GM12865 (cell line): ENCODE results near the gene LDLRAD3.

ENCODE experiments used
- DNase-seq: peaks from one replicate; pipeline ENCODE4 v3.0.0; 2010; ENCODE audit warnings: low read depth
- H3K4me3 ChIP-seq: 2 replicates; pipeline ENCODE4 v1.5.1; 2011; ENCODE audit warnings: mild to moderate bottlenecking, low read depth, low read length, control low read depth
- TF ChIP-seq, protein P1 (sequence below): IDR thresholded peaks from 2 replicates; pipeline ENCODE4 v1.5.1; 2011; ENCODE audit warnings: low read length, control low read depth, low read depth, inconsistent platforms; ENCODE audit not compliant: insufficient read depth; ENCODE audit errors: missing control alignments

The LDLRAD3 gene

DNA sequence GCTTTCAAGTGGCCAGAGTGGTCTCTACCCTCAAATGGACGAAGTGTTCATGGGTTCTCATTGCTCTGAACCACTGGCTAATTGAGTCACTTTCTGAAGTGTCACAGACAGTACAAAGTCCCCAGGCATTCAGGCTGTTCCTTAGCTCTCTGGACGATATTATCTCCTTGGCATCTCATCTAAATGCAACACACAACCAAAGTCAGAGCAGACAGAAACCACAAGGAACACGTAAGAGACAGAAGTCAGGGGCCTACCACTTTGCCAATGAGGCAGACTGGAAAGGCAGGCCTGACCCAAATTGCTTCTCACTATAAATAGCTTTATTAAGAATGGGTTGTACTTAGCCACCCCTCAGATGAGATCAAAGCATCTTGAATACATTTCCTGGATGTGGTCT, 29.0 kb upstream of the LDLRAD3 start:
- TF ChIP-seq, protein P1, sequence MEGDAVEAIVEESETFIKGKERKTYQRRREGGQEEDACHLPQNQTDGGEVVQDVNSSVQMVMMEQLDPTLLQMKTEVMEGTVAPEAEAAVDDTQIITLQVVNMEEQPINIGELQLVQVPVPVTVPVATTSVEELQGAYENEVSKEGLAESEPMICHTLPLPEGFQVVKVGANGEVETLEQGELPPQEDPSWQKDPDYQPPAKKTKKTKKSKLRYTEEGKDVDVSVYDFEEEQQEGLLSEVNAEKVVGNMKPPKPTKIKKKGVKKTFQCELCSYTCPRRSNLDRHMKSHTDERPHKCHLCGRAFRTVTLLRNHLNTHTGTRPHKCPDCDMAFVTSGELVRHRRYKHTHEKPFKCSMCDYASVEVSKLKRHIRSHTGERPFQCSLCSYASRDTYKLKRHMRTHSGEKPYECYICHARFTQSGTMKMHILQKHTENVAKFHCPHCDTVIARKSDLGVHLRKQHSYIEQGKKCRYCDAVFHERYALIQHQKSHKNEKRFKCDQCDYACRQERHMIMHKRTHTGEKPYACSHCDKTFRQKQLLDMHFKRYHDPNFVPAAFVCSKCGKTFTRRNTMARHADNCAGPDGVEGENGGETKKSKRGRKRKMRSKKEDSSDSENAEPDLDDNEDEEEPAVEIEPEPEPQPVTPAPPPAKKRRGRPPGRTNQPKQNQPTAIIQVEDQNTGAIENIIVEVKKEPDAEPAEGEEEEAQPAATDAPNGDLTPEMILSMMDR: no peak
- DNase-seq: no peak

DNA sequence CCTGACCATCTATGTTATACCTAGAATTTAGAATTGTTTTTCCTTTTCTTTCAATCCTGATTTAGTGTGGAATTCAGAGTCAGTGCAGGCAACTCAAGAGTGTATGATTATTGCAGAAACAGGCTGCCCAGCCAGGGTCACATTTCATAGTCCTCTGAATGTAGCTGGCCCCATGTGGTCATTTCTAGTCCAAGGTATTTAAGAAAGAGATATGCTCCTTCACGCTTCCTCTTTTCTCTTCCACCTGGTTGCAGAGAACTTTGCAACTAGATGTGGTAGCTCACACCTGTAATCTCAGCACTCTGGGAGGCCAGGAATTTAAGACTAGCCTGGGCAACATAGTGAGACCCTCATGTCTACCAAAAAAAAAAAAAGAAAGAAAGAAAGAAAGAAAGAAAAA, 27.6 kb upstream of the LDLRAD3 start:
- peak; percentile 30 for DNase-seq
- no peak overlapping the region for H3K4me3 ChIP-seq
- TF ChIP-seq, protein P1: no peak

More for the DNA sequence above, 29.0 kb upstream of the LDLRAD3 start:
- no peak overlapping the region for H3K4me3 ChIP-seq

DNA sequence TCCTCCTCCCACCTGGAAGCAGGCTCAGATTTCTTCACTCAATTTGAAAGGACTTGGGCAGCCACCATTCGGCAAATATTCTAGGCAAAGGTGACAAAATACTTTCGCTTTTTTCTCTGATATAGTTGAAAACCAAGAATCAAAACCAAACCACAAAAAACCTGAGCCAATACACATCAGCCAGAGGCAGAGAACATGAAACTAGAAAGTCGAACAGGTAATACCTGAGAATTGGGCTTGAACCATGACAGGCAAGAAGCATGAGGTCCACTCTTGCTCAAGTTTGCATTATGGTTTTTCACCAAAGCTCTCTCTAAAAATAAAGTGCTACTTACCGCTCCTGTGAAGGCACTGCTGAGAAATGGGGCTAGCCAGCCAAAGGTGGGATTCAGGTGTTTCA, 26.2 kb upstream of the LDLRAD3 start:
- peak; percentile 73 for DNase-seq
- H3K4me3 ChIP-seq: no peak overlapping the region
- TF ChIP-seq, protein P1: no peak

DNA sequence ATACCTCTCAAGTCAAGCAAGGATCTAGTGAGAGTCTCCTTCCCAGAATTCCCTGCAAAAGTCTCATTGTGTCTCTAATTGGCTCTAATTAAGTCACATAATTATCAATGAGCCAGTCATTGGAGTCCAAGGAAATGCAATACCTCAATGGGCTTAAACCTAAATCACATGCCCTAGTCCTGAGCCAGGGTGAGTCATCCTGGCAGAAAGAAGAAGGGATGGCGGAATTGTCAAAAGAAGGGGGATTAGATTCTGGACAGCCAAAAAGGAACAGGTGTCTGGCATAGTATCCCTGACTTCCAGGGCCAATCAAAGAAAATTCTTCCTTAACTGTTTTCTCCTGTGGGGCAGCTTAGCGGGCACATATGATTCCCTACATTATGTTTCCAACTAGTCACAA, 25.1 kb upstream of the LDLRAD3 start:
- no peak overlapping the region for H3K4me3 ChIP-seq
- TF ChIP-seq, protein P1: no peak
- DNase-seq: no peak

DNA sequence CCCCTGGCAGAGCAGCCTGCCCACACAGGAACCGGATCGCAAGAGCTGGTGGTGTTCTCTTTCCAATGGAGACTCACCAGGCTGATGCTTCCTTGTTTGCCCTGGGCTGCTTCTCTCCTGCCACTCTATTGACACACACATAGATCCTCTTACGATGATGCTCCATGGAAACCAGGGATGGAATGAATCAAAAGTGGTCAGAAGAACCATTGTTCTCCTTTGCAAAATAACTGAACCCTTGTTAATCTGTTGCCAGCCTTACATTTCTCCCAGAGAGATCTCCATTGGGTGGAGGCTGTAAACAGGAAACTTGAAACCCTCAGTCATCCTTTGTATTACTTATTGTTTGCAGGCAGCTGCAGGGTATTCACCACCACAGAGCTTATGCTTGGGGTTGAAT, 24.6 kb upstream of the LDLRAD3 start:
- TF ChIP-seq, protein P1: no peak
- no peak overlapping the region for H3K4me3 ChIP-seq
- DNase-seq: no peak

DNA sequence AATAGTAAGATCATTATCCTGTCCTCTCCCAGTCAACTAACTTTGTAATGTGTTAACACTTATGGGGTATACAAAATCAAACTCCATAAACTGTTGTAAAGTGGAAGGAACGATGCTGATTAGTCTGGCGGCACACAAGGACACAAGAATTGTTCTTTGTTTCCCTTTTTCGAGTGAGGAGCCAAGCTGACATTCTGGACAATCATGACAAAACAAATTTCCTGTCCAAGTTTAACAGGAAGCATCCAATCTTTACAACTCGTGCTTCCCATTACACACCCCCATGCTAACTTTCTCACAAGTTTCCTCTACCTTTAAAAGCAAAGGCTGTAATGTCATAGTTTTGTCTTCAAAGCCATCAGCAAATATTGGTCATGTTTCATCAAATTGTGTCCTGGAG, 20.4 kb upstream of the LDLRAD3 start:
- TF ChIP-seq, protein P1: no peak
- DNase-seq: no peak

DNA sequence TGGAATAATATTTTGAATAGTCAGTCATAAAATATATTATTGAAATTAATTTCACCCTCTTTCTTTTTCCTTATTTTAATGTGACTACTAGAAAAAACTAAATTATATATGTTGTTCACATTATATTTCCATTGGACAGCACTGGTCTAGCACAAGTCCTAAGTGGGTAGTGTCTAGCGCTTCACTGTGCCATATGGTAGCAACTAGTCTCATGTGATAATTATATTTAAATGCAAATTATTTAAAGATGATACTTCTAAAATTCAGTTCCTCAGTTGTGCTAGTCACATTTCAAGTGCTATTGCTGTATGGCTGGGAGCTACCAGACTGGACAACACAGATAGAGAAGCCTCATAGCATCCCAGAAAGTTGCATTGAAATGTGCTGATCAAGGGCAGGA, 19.1 kb upstream of the LDLRAD3 start:
- H3K4me3 ChIP-seq: no peak overlapping the region
- DNase-seq: no peak
- TF ChIP-seq, protein P1: no peak

More for the DNA sequence above, 20.4 kb upstream of the LDLRAD3 start:
- no peak overlapping the region for H3K4me3 ChIP-seq
